Nephron progenitor cell (in vitro differentiated cells): Measurements from ENCODE around the gene GRIA2.

ENCODE experiments used
- DNase-seq: peaks from one replicate; pipeline ENCODE4 v3.0.0; 2021
- H3K27ac Mint-ChIP-seq: 2 replicates; pipeline ENCODE4 v1.8.0; 2021; ENCODE audit warnings: mild to moderate bottlenecking, moderate library complexity, mixed read lengths
- H3K27me3 Mint-ChIP-seq: 2 replicates; pipeline ENCODE4 v1.8.0; 2021; ENCODE audit warnings: mild to moderate bottlenecking, low read depth, mixed read lengths; ENCODE audit not compliant: poor library complexity
- H3K36me3 Mint-ChIP-seq: 2 replicates; pipeline ENCODE4 v1.8.0; 2021; ENCODE audit warnings: low read depth, mixed read lengths
- H3K4me1 Mint-ChIP-seq: 2 replicates; pipeline ENCODE4 v1.8.0; 2021; ENCODE audit warnings: mixed read lengths
- H3K4me3 Mint-ChIP-seq: 2 replicates; pipeline ENCODE4 v1.8.0; 2021; ENCODE audit warnings: mild to moderate bottlenecking, moderate library complexity, mixed read lengths
- H3K9me3 Mint-ChIP-seq: 2 replicates; pipeline ENCODE4 v1.8.0; 2021; ENCODE audit warnings: mild to moderate bottlenecking, moderate library complexity, mixed read lengths
- CTCF ChIP-seq: fragments of 200-600 bp; sonication (generic); IDR thresholded peaks from 2 replicates; pipeline ENCODE4 v1.5.0; 2021; ENCODE audit warnings: antibody characterized with exemption

Gene GRIA2

GRCh38 chr4:157327666-157328065, 107.1 kb downstream of the GRIA2 start:
- Mint-ChIP-seq H3K4me3 (no peak overlapping the region), H3K9me3 (no peaks in the 10 kb centered on the region), H3K4me1 (no peaks in the 10 kb centered on the region), H3K36me3 (no peaks in the 10 kb centered on the region), H3K27ac (no peak overlapping the region), H3K27me3 (peaks cover 6% of the 10 kb centered on the region)
- TF ChIP-seq CTCF: no peak
- DNase-seq: no peak

GRCh38 chr4:157357887-157358286, 137.4 kb downstream of the GRIA2 start:
- no peaks in the 10 kb centered on the region for H3K4me1 Mint-ChIP-seq
- no peak for DNase-seq
- no peaks in the 10 kb centered on the region for H3K27me3 Mint-ChIP-seq
- H3K4me3 Mint-ChIP-seq: no peak overlapping the region
- TF ChIP-seq CTCF: no peak
- no peak overlapping the region for H3K27ac Mint-ChIP-seq
- no peaks in the 10 kb centered on the region for H3K9me3 Mint-ChIP-seq
- H3K36me3 Mint-ChIP-seq: no peaks in the 10 kb centered on the region

- no peaks in the 10 kb centered on the region for H3K9me3 Mint-ChIP-seq
- DNase-seq: no peak
- no peaks in the 10 kb centered on the region for H3K4me1 Mint-ChIP-seq
- peaks cover 2% of the 10 kb centered on the region for H3K27me3 Mint-ChIP-seq
- no peak overlapping the region for H3K27ac Mint-ChIP-seq
- H3K4me3 Mint-ChIP-seq: no peak overlapping the region
- H3K36me3 Mint-ChIP-seq: no peaks in the 10 kb centered on the region
- no peak for TF ChIP-seq CTCF
These were observed 137.9 kb downstream of the GRIA2 start for GRCh38 chr4:157358439-157358838.

- no peaks in the 10 kb centered on the region for H3K9me3 Mint-ChIP-seq
- no peak overlapping the region for H3K27ac Mint-ChIP-seq
- no peak for DNase-seq
- no peaks in the 10 kb centered on the region for H3K36me3 Mint-ChIP-seq
- no peak overlapping the region for H3K4me3 Mint-ChIP-seq
- H3K27me3 Mint-ChIP-seq: peaks cover 3% of the 10 kb centered on the region
- H3K4me1 Mint-ChIP-seq: no peaks in the 10 kb centered on the region
- no peak for TF ChIP-seq CTCF
These were observed 138.3 kb downstream of the GRIA2 start for GRCh38 chr4:157358851-157359250.

GRCh38 chr4:157363360-157363759, 142.8 kb downstream of the GRIA2 start:
- Mint-ChIP-seq H3K36me3 (no peaks in the 10 kb centered on the region), H3K4me3 (no peak overlapping the region), H3K27ac (peak overlapping the region; percentile 14), H3K9me3 (no peaks in the 10 kb centered on the region), H3K4me1 (no peaks in the 10 kb centered on the region), H3K27me3 (peaks cover 3% of the 10 kb centered on the region)
- DNase-seq: no peak
- TF ChIP-seq CTCF: no peak

GRCh38 chr4:157372154-157372553, 151.6 kb downstream of the GRIA2 start:
- Mint-ChIP-seq H3K27me3 (peaks cover under 1% of the 10 kb centered on the region), H3K4me3 (no peak overlapping the region), H3K36me3 (no peaks in the 10 kb centered on the region), H3K9me3 (no peaks in the 10 kb centered on the region), H3K4me1 (no peaks in the 10 kb centered on the region), H3K27ac (no peak overlapping the region)
- no peak for TF ChIP-seq CTCF
- no peak for DNase-seq
